IMR-90 (cell line): Measurements from ENCODE around the gene CYB561D1. TPM values are rescaled to one million over a fixed set of nuclear protein-coding genes. Genes with fewer than 3 reads are reported as not detected.

ENCODE experiments used
- ATAC-seq: fragments of 200-7000 bp; cut with Tn5 transposase; 2 replicates; pipeline ENCODE4 v1.9.1; 2020; ENCODE audit warnings: low read depth, mild to moderate bottlenecking, moderate library complexity
- BruUV-seq: library from RNA; stranded (reverse); fragments of 400-500 nt; replicated peaks from 2 replicates; lab custom pipeline; 2021; lab: Mats Ljungman, UMichigan
- CTCF ChIA-PET: fragments of 300-600 bp; formaldehyde crosslinking; extraction: SDS; loops from one replicate; lab custom pipeline; 2021; ENCODE audit warnings: antibody characterized with exemption; lab: Yijun Ruan, JAX
- POLR2A ChIA-PET: fragments of 300-600 bp; sonication (Branson Sonifier 250); formaldehyde crosslinking; loops from one replicate; lab custom pipeline; 2022; ENCODE audit warnings: antibody characterized with exemption; ENCODE audit not compliant: unreplicated experiment; lab: Charles Lee
- DNase-seq: peaks from one replicate; pipeline ENCODE4 v3.0.0; 2013
- H2AFZ ChIP-seq: replicated peaks from 2 replicates; pipeline ENCODE3; 2013; ENCODE audit warnings: low read length, mild to moderate bottlenecking; ENCODE audit not compliant: poor library complexity
- H2AK5ac ChIP-seq: 2 replicates; pipeline ENCODE4 v1.6.1; 2013; ENCODE audit warnings: low read depth, low read length, inconsistent platforms
- H2AK9ac ChIP-seq: replicated peaks from 2 replicates; pipeline ENCODE3; 2013; ENCODE audit warnings: mild to moderate bottlenecking, low read depth, low read length, moderate library complexity; ENCODE audit not compliant: poor library complexity
- H2BK120ac ChIP-seq: 2 replicates; pipeline ENCODE4 v1.6.1; 2013; ENCODE audit warnings: low read depth, low read length, inconsistent platforms
- H2BK15ac ChIP-seq: 3 replicates; pipeline ENCODE4 v1.6.1; 2013; ENCODE audit warnings: low read depth, low read length, inconsistent platforms
- H2BK20ac ChIP-seq: 2 replicates; pipeline ENCODE4 v1.6.1; 2013; ENCODE audit warnings: low read depth, mild to moderate bottlenecking, inconsistent platforms, low read length, moderate library complexity
- H2BK5ac ChIP-seq: 2 replicates; pipeline ENCODE4 v1.6.1; 2013; ENCODE audit warnings: mild to moderate bottlenecking, low read depth, low read length, inconsistent platforms; ENCODE audit not compliant: poor library complexity, severe bottlenecking
- H3K14ac ChIP-seq: replicated peaks from 2 replicates; pipeline ENCODE4 v1.6.1; 2013; ENCODE audit warnings: low read depth, low read length, inconsistent platforms
- H3K18ac ChIP-seq: 2 replicates; pipeline ENCODE4 v1.6.1; 2013; ENCODE audit warnings: low read depth, low read length, control low read depth
- H3K23ac ChIP-seq: 2 replicates; pipeline ENCODE4 v1.6.1; 2013; ENCODE audit warnings: low read depth, low read length, inconsistent platforms
- H3K27ac ChIP-seq: 2 replicates; pipeline ENCODE4 v1.5.1; 2013; ENCODE audit warnings: mild to moderate bottlenecking, control low read depth, low read length; ENCODE audit not compliant: insufficient read depth
- H3K27me3 ChIP-seq: 2 replicates; pipeline ENCODE4 v1.6.1; 2013; ENCODE audit warnings: low read length; ENCODE audit not compliant: control insufficient read depth, insufficient read depth
- H3K36me3 ChIP-seq: 2 replicates; pipeline ENCODE4 v1.6.1; 2013; ENCODE audit warnings: low read length, mixed read lengths; ENCODE audit not compliant: control insufficient read depth, insufficient read depth
- H3K4ac ChIP-seq: 2 replicates; pipeline ENCODE4 v1.6.1; 2013; ENCODE audit warnings: low read depth, low read length, inconsistent platforms
- H3K4me1 ChIP-seq: 2 replicates; pipeline ENCODE4 v1.6.1; 2013; ENCODE audit warnings: low read length, mixed read lengths; ENCODE audit not compliant: control insufficient read depth, insufficient read depth
- H3K4me2 ChIP-seq: 2 replicates; pipeline ENCODE4 v1.6.1; 2013; ENCODE audit warnings: low read depth, mild to moderate bottlenecking, control low read depth, low read length, moderate library complexity
- H3K4me3 ChIP-seq: 2 replicates; pipeline ENCODE4 v1.5.1; 2013; ENCODE audit warnings: low read depth, mild to moderate bottlenecking, control low read depth, low read length, moderate library complexity; ENCODE audit not compliant: insufficient read depth
- H3K56ac ChIP-seq: 2 replicates; pipeline ENCODE4 v1.6.1; 2013; ENCODE audit warnings: low read length, inconsistent platforms; ENCODE audit not compliant: insufficient read depth; ENCODE audit errors: extremely low read depth
- H3K79me1 ChIP-seq, 2 experiments: 2 replicates each; pipeline ENCODE4 v1.6.1; 2013; ENCODE audit warnings: low read length in 2 of 2, inconsistent platforms in 1 of 2, low read depth in 1 of 2
- H3K9ac ChIP-seq: 2 replicates; pipeline ENCODE4 v1.6.1; 2013; ENCODE audit warnings: low read depth, low read length, control low read depth
- H3K9me1 ChIP-seq: 2 replicates; pipeline ENCODE4 v1.6.1; 2013; ENCODE audit warnings: low read length, inconsistent platforms; ENCODE audit not compliant: insufficient read depth
- H3K9me3 ChIP-seq: 2 replicates; pipeline ENCODE4 v1.6.1; 2013; ENCODE audit warnings: low read length; ENCODE audit not compliant: control insufficient read depth, insufficient read depth
- H4K20me1 ChIP-seq: 2 replicates; pipeline ENCODE4 v1.6.1; 2013; ENCODE audit warnings: low read length, inconsistent platforms; ENCODE audit not compliant: insufficient read depth
- H4K5ac ChIP-seq: 2 replicates; pipeline ENCODE4 v1.6.1; 2013; ENCODE audit warnings: mild to moderate bottlenecking, low read depth, low read length, control low read depth
- H4K8ac ChIP-seq, 2 experiments: 2 replicates each; pipeline ENCODE4 v1.6.1; 2013; ENCODE audit warnings: low read depth in 2 of 2, low read length in 2 of 2, control low read depth in 1 of 2, inconsistent platforms in 1 of 2
- H4K91ac ChIP-seq: 2 replicates; pipeline ENCODE4 v1.6.1; 2013; ENCODE audit warnings: low read depth, low read length, inconsistent platforms; ENCODE audit not compliant: insufficient read depth
- BHLHE40 ChIP-seq: fragments of 150-350 bp; IDR thresholded peaks from 2 replicates; pipeline ENCODE4 v1.6.1; 2016; ENCODE audit warnings: mild to moderate bottlenecking, low read depth, low read length
- CHD1 ChIP-seq: IDR thresholded peaks from 2 replicates; pipeline ENCODE4 v1.6.1; 2012; ENCODE audit warnings: low read depth, low read length, improper control_type of control experiment
- FOS ChIP-seq: fragments of 150-350 bp; IDR thresholded peaks from 2 replicates; pipeline ENCODE4 v1.6.1; 2016; ENCODE audit warnings: low read depth, low read length
- MAFK ChIP-seq: IDR thresholded peaks from 2 replicates; pipeline ENCODE4 v1.6.1; 2012; ENCODE audit warnings: low read depth, low read length, improper control_type of control experiment
- MXI1 ChIP-seq: IDR thresholded peaks from 2 replicates; pipeline ENCODE4 v1.6.1; 2012; ENCODE audit warnings: low read depth, mild to moderate bottlenecking, low read length, moderate library complexity, borderline replicate concordance
- RAD21 ChIP-seq: IDR thresholded peaks from 2 replicates; pipeline ENCODE4 v1.6.1; 2012; ENCODE audit warnings: low read length, improper control_type of control experiment
- RCOR1 ChIP-seq: IDR thresholded peaks from 2 replicates; pipeline ENCODE4 v1.6.1; 2012; ENCODE audit warnings: mild to moderate bottlenecking, low read length, improper control_type of control experiment; ENCODE audit not compliant: insufficient replicate concordance
- WGBS, 2 experiments: methylation state at CpG; one replicate each; pipeline versions ENCODE4 v1.1.5 to v1.1.7; 2013; ENCODE audit warnings: missing lambda C conversion rate in 2 of 2; ENCODE audit not compliant: insufficient read length in 1 of 2; ENCODE audit errors: extremely low coverage in 2 of 2; 5-methylcytosine and 5-hydroxymethylcytosine counted together
- dilution Hi-C: fragments of 300-500 bp; cut with HindIII; formaldehyde crosslinking; loops from one replicate; pipeline ENCODE4 v1.14.3; 2018; ENCODE audit warnings: low sequenced_read_pairs; ENCODE audit not compliant: unreplicated experiment
- in situ Hi-C: fragments of 300-500 bp; cut with MboI; formaldehyde crosslinking; loops from 3 replicates; pipeline ENCODE4 v1.14.3; 2019; ENCODE audit warnings: low sequenced_read_pairs, inconsistent platforms, mixed read lengths
- intact Hi-C: fragments of 100-400 bp; cut with micrococcal nuclease; formaldehyde crosslinking; loops from 2 replicates; pipeline ENCODE4 v1.10.0; 2022
- polyA plus RNA-seq, 3 experiments: library from polyadenylated mRNA; depleted of rRNA; stranded (reverse); fragments of >200 nt; gene quantifications; 2 replicates each; pipeline ENCODE4 v1.2.3, GENCODE V29; 2012; ENCODE audit warnings: low replicate concordance in 1 of 3
- total RNA-seq: library from RNA; depleted of rRNA; stranded (reverse); fragments of >200 nt; gene quantifications from 2 replicates; pipeline ENCODE4 v1.2.3, GENCODE V29; 2012
- TF ChIP-seq, protein P1 (sequence below): fragments of 150-350 bp; IDR thresholded peaks from 2 replicates; pipeline ENCODE4 v1.6.1; 2016; ENCODE audit warnings: low read depth, mild to moderate bottlenecking, low read length, moderate library complexity, borderline replicate concordance

Gene CYB561D1
- total and polyA plus RNA-seq, 2 of the 4 experiments (the other 2 are of a cell fraction) = 5.7 to 8.1 TPM

GRCh38 chr1:109479311-109479710 lies 14.6 kb upstream of the CYB561D1 start:
- H2BK20ac ChIP-seq = no peak overlapping the region
- in situ Hi-C loops = no loop called here
- TF ChIP-seq FOS = no peak
- TF ChIP-seq RAD21 = no peak
- TF ChIP-seq CHD1 = no peak
- TF ChIP-seq RCOR1 = no peak
- no peak for TF ChIP-seq BHLHE40
- no peak for TF ChIP-seq MAFK
- no peak for TF ChIP-seq MXI1
- TF ChIP-seq, protein P1, sequence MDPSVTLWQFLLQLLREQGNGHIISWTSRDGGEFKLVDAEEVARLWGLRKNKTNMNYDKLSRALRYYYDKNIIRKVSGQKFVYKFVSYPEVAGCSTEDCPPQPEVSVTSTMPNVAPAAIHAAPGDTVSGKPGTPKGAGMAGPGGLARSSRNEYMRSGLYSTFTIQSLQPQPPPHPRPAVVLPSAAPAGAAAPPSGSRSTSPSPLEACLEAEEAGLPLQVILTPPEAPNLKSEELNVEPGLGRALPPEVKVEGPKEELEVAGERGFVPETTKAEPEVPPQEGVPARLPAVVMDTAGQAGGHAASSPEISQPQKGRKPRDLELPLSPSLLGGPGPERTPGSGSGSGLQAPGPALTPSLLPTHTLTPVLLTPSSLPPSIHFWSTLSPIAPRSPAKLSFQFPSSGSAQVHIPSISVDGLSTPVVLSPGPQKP = no peak
- H4K5ac ChIP-seq = no peak overlapping the region
- H3K27ac ChIP-seq = no peak overlapping the region
- WGBS, 2 experiments = 60% methylated on average over 1 of the region's 5 CpGs; no CpG with 5 or more reads in 1 of the 2 experiments
- H3K4me1 ChIP-seq = peaks cover 3% of the 10 kb centered on the region; the same call in 1 of the 2 replicates
- peaks cover 2 to 4% of the 10 kb centered on the region in 2 experiments; a peak in 3 of 4 replicates for H3K79me1 ChIP-seq
- H3K4me2 ChIP-seq = no peak overlapping the region
- H2BK120ac ChIP-seq = no peak overlapping the region
- H3K9ac ChIP-seq = no peak overlapping the region
- no peak overlapping the region for H2AK5ac ChIP-seq
- H3K36me3 ChIP-seq = no peaks in the 10 kb centered on the region
- 0 out of 2 replicates have a peak, but pooled peaks cover 2% of the 10 kb centered on the region for H3K9me1 ChIP-seq
- H2AFZ ChIP-seq = no peak overlapping the region
- ATAC-seq (no peak), DNase-seq (no peak)
- CTCF ChIA-PET = no interaction called here
- POLR2A ChIA-PET = no interaction called here
- no peak overlapping the region for H3K14ac ChIP-seq
- intact Hi-C loops = no loop called here
- peaks cover 37% of the 10 kb centered on the region for H3K27me3 ChIP-seq
- no peaks in the 10 kb centered on the region for H3K9me3 ChIP-seq
- no peak overlapping the region for H4K8ac ChIP-seq
- no TSS peak for BruUV-seq
- no peak overlapping the region for H4K91ac ChIP-seq
- no peak overlapping the region for H3K4me3 ChIP-seq
- no peak overlapping the region for H3K56ac ChIP-seq
- no peak overlapping the region for H3K23ac ChIP-seq
- H3K18ac ChIP-seq = no peak overlapping the region
- dilution Hi-C loops = no loop called here
- no peak overlapping the region for H2AK9ac ChIP-seq
- no peak overlapping the region for H3K4ac ChIP-seq
- H4K20me1 ChIP-seq = no peaks in the 10 kb centered on the region
- H2BK5ac ChIP-seq = no peak overlapping the region
- H2BK15ac ChIP-seq = no peak overlapping the region
